Stimulated activated CD8-positive, alpha-beta memory T cell treated with anti-CD3 and anti-CD28 coated beads, Interleukin-12 subunit alpha, Interleukin-12 subunit beta, amount 100 ng/mL, for 1 hour (primary cell): ENCODE measurements around the gene ST6GAL1.
"Not testable (repeated sequence)": the region's sequence is repeated elsewhere in the genome, so short reads cannot be mapped to it uniquely, and the experiment has no call there.

Experiments
- DNase-seq: peaks from one replicate; pipeline ENCODE4 v3.0.0-alpha.2; 2020; ENCODE audit warnings: low read depth

The ST6GAL1 gene

GRCh38 chr3:186994000-186994955, 64.0 kb downstream of the ST6GAL1 start:
- no peak for DNase-seq

GRCh38 chr3:186996356-186996755, 66.0 kb downstream of the ST6GAL1 start:
- no peak for DNase-seq

- DNase-seq = no peak
Measured at GRCh38 chr3:186997061-186997460, 66.7 kb downstream of the ST6GAL1 start.

- DNase-seq = no peak
Measured at GRCh38 chr3:186997473-186997939, 67.2 kb downstream of the ST6GAL1 start.

GRCh38 chr3:186998937-186999368, 68.6 kb downstream of the ST6GAL1 start:
- DNase-seq = no peak

GRCh38 chr3:187000711-187001151, 70.4 kb downstream of the ST6GAL1 start:
- no peak for DNase-seq

- DNase-seq = no peak
Measured at GRCh38 chr3:187002915-187003314, 72.6 kb downstream of the ST6GAL1 start.

- no peak for DNase-seq
Measured at GRCh38 chr3:187005827-187006481, 75.6 kb downstream of the ST6GAL1 start.

GRCh38 chr3:187006864-187007630, 76.7 kb downstream of the ST6GAL1 start:
- no peak for DNase-seq

- not testable (repeated sequence) for DNase-seq
Measured at GRCh38 chr3:187010382-187010781, 80.1 kb downstream of the ST6GAL1 start.

GRCh38 chr3:187011915-187012314, 81.6 kb downstream of the ST6GAL1 start:
- DNase-seq = no peak

GRCh38 chr3:187012609-187013051, 82.3 kb downstream of the ST6GAL1 start:
- DNase-seq = no peak

- no peak for DNase-seq
Measured at GRCh38 chr3:187013159-187013716, 82.9 kb downstream of the ST6GAL1 start.

GRCh38 chr3:187014417-187014864, 84.1 kb downstream of the ST6GAL1 start:
- DNase-seq = no peak

- no peak for DNase-seq
Measured at GRCh38 chr3:187015903-187016638, 85.7 kb downstream of the ST6GAL1 start.

GRCh38 chr3:187016639-187017345, 86.5 kb downstream of the ST6GAL1 start:
- no peak for DNase-seq

GRCh38 chr3:187017511-187018230, 87.3 kb downstream of the ST6GAL1 start:
- no peak for DNase-seq

GRCh38 chr3:187019542-187020072, 89.3 kb downstream of the ST6GAL1 start:
- DNase-seq = no peak

- no peak for DNase-seq
Measured at GRCh38 chr3:187020376-187020775, 90.0 kb downstream of the ST6GAL1 start.
